ENCODE results near the gene SF3B5.
A peak's percentile ranks its signal among the peaks of the same experiment; 100 is the strongest.

SF3B5 gene

GRCh38 chr6:144103026-144103563 is 7.7 kb upstream of the SF3B5 start:
- DNase-seq (ENCODE audit: low spot score), result no peak
- CTCF ChIA-PET, result interaction anchor here (0.7 kb wide), 1 partner anchor 847 kb away, joined by 6 read pairs; no protein-coding TSS in a partner anchor
- POLR2A ChIA-PET (ENCODE audit: low non-redundant PET), result no interaction called here
- TF ChIP-seq CTCF (conservative IDR thresholded peaks at IDR 0.05; ENCODE audit: low read depth), result no peak
- no peak overlapping the region for H3K27ac ChIP-seq

DNA sequence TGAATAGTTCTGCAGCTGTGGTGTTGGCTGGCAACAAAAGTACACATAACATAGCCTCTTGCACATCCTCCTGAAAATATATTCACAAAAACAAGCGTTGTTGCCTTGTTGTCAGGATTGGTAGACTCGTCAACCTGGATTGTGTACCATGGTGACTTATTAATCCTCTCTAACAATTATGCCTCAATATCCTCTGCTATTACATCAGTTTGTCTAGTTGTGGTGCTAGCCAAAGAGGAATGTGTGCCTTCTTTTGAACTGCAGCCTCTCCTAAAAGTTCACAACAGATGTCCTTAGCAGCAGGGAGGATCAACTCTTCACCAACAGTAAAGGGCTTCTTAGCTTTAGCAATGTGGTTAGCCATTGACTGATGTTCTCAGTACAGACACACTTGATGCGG is 3.6 kb upstream of the SF3B5 start:
- no peak for TF ChIP-seq CTCF (conservative IDR thresholded peaks at IDR 0.05; ENCODE audit: low read depth)
- ChIA-PET CTCF (no interaction called here), POLR2A (ENCODE audit: low non-redundant PET) (no interaction called here)
- no peak overlapping the region for H3K27ac ChIP-seq
- DNase-seq (ENCODE audit: low spot score), result no peak

GRCh38 chr6:144094731-144095133 is 641 bp downstream of the SF3B5 start:
- peak overlapping the region; percentile 86 for H3K27ac ChIP-seq
- TF ChIP-seq CTCF (conservative IDR thresholded peaks at IDR 0.05; ENCODE audit: low read depth), result no peak
- POLR2A ChIA-PET (ENCODE audit: low non-redundant PET), result interaction anchor here (0.8 kb wide), 1 partner anchor 249 kb away, joined by 3 read pairs; no protein-coding TSS in a partner anchor
- CTCF ChIA-PET, result interaction anchor here (0.5 to 1.0 kb wide), 4 partner anchors 17 to 399 kb away, joined by 3 to 4 read pairs (median 3); no protein-coding TSS in a partner anchor
- DNase-seq (ENCODE audit: low spot score), result no peak

GRCh38 chr6:144093658-144094057 is 1.7 kb downstream of the SF3B5 start:
- CTCF ChIA-PET, result interaction anchor here (0.6 kb wide), 1 partner anchor 690 kb away, joined by 6 read pairs; no protein-coding TSS in a partner anchor
- POLR2A ChIA-PET (ENCODE audit: low non-redundant PET), result no interaction called here

GRCh38 chr6:144093236-144093635 is 2.1 kb downstream of the SF3B5 start:
- ChIA-PET CTCF (no interaction called here), POLR2A (ENCODE audit: low non-redundant PET) (no interaction called here)
- no peak overlapping the region for H3K27ac ChIP-seq
- no peak for DNase-seq (ENCODE audit: low spot score)
- no peak for TF ChIP-seq CTCF (conservative IDR thresholded peaks at IDR 0.05; ENCODE audit: low read depth)

More at GRCh38 chr6:144093658-144094057, 1.7 kb downstream of the SF3B5 start:
- H3K27ac ChIP-seq, result no peak overlapping the region
- no peak for TF ChIP-seq CTCF (conservative IDR thresholded peaks at IDR 0.05; ENCODE audit: low read depth)
- no peak for DNase-seq (ENCODE audit: low spot score)

GRCh38 chr6:144090384-144090783 is 5.0 kb downstream of the SF3B5 start:
- ChIA-PET POLR2A (ENCODE audit: low non-redundant PET) (interaction anchor here (0.6 kb wide), 1 partner anchor 27 kb away, joined by 3 read pairs; no protein-coding TSS in a partner anchor), CTCF (interaction anchor here (0.8 kb wide), 2 partner anchors 12 to 177 kb away, joined by 4 to 5 read pairs; no protein-coding TSS in a partner anchor)
- TF ChIP-seq CTCF (conservative IDR thresholded peaks at IDR 0.05; ENCODE audit: low read depth), result no peak
- DNase-seq (ENCODE audit: low spot score), result no peak
- no peak overlapping the region for H3K27ac ChIP-seq
